ENCODE results near the gene TBL1XR1.
"Not testable (repeated sequence)": the region's sequence is repeated elsewhere in the genome, so short reads cannot be mapped to it uniquely, and the experiment has no call there.

TBL1XR1 gene

DNA sequence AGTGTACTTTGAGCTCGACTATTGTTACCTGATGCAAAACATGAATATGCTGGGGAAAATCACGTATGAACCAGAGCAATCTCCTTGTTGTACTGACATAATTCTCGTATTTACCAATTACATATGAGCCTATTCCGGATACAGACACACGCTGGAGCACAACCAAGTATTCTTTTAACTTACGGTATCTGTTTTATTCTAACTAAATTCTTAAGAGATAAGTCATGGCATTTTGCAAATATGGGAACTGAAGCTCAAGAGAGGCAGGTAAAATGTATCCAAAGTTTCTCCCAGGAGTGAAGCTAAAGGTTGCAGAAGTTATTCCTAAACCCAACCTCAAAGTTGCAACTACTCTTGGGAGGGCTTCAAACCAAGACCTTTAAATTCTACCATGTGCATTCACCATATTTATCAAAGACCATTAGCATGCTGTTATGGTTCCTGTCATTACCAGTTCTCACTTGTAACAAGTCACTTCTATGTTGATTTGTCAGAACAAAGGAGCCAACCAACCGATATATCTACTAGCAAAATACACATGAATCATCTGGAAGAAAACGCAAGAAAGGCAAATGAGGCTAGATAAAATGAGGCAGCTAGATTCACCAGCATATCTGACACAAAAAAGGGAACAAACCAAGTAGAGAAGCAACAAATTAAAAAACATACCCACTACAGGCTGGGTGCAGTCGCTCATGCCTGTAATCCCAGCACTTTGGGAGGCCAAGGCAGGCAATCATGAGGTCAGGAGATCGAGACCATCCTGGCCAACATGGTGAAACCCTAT is 17.8 kb downstream of the TBL1XR1 start:
- DNase-seq, result no peak

DNA sequence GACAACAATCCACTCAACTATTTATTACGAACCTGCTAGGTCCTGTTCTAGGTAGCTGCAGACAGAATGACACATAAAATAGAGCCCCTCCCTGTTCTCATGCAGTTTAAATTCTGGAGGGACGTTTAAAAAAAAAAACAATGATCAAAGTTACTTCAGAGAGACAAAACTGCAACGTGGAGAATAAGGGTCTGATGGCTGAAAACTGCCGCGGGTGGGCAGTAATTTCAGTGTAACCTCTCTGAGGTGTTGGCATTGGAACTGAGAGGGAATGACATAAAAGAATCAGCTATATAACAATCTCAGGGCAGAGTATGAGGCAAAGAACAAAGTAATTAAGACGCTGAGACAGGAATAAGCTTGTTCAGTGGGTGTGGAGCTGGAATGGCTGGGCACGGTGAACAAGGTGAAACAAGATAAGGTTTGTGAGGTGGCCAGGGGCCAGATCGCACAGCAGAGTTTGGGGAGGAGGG is 19.5 kb downstream of the TBL1XR1 start:
- no peak for DNase-seq

DNA sequence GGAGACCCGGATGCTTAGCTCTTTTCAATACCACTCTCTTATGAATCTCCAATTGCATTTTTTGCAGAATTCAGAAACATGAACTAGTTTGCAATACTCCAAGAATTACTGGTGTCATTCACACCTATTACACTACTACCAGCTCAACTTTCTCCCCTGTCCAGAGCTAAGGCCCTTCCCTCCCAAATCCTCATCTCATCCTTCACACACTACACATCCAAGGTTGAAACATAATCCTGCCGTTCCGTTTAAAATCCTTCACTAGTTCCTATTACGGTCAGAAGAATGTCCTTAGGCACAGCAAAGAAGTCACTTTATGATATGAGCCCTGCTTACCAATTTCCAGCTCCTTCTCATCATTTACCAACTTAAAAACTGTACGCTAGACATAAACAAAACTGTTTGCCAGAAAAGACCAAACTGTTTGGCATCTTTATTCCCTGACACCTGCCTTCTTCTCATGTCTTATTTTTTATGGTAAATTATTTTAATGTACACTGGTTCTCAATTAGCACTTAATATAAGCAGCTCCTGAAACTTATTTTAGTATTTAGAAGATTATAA is 22.6 kb downstream of the TBL1XR1 start:
- DNase-seq, result no peak

- no peak for DNase-seq
Measured at GRCh38 chr3:177169936-177170722, 27.2 kb downstream of the TBL1XR1 start.

DNA sequence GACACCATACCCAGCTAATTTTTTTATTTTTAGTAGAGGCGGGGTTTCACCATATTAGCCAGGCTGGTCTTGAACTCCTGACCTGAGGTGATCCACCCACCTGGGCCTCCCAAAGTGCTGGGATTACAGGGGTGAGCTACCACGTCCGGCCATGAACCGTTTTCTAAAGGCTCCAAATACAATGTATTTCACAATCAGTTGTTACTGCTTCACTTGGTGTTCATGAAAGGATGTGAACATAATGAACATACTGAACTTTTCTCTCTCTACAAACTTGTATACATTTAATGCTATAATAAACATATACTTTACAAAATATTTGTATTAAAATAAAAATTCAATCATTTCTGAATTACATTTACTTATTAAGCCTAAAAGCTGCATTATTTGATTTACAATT is 28.9 kb downstream of the TBL1XR1 start:
- DNase-seq, result no peak

- DNase-seq, result no peak
Measured at GRCh38 chr3:177162742-177163141, 34.5 kb downstream of the TBL1XR1 start.

GRCh38 chr3:177161603-177162002 is 35.7 kb downstream of the TBL1XR1 start:
- not testable (repeated sequence) for DNase-seq

- DNase-seq, result no peak
Measured at GRCh38 chr3:177158461-177158860, 38.8 kb downstream of the TBL1XR1 start.

DNA sequence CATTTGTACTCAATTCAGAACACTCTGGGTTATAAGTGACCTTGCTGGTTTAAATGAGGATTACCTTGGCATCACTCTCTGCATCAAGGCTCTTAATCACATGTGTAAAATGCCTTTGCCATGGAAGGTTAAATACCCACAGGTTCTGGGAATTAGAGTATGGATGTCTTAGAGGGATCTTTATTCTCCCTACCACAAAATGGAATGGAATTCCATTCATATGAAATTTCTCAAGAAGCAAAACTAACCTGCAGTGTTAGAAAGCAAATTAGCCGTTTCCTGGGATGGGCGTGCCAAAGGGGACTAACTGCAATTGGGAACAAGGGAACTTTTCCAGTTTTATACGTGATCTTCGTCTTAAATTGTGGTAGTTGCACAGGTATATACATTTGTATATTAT is 39.8 kb downstream of the TBL1XR1 start:
- no peak for DNase-seq

DNA sequence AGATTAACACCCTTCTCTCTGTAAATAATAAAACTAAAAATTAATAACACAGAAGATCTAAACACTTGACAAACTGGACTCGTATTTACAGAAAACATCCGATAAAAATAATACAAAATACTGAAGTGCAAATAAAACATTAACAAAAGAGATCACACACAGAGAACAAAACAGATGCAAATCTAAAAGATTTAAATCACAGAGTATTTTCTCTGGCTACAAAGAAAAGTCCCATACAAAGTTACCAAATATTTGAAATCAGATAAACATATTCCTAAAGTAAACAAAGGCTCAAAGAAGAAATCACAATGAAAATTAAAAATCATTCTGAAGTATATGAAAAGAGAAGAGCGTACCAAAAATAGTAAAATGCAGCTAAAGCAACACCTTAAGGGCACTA is 42.5 kb downstream of the TBL1XR1 start:
- DNase-seq, result no peak

GRCh38 chr3:177150970-177151627 is 46.2 kb downstream of the TBL1XR1 start:
- peak; percentile 61 for DNase-seq

GRCh38 chr3:177150218-177150916 is 46.9 kb downstream of the TBL1XR1 start:
- DNase-seq, result no peak

- DNase-seq, result no peak
Measured at GRCh38 chr3:177149106-177149505, 48.2 kb downstream of the TBL1XR1 start.

- no peak for DNase-seq
Measured at GRCh38 chr3:177147790-177148189, 49.5 kb downstream of the TBL1XR1 start.

DNA sequence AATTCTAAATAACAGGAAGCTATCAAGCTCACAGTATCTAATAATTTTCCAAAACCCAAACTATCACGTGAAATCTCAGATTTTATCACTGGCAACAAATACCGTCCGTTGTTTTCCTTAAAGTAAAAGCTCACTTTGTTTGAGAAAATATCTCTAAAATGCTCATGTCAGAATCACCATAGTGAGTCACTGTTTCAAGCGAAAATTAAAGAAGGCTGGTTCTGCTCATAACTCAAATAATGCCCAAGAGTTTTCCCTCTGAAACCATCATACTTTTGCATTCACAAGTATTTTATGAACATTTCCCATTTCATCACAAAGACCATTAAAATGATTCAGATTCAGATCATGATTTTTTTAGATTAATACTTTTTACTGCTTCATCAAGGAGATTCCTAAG is 50.6 kb downstream of the TBL1XR1 start:
- no peak for DNase-seq

- DNase-seq, result no peak
Measured at GRCh38 chr3:177145954-177146353, 51.3 kb downstream of the TBL1XR1 start.

- DNase-seq, result no peak
Measured at GRCh38 chr3:177145381-177145780, 51.9 kb downstream of the TBL1XR1 start.

DNA sequence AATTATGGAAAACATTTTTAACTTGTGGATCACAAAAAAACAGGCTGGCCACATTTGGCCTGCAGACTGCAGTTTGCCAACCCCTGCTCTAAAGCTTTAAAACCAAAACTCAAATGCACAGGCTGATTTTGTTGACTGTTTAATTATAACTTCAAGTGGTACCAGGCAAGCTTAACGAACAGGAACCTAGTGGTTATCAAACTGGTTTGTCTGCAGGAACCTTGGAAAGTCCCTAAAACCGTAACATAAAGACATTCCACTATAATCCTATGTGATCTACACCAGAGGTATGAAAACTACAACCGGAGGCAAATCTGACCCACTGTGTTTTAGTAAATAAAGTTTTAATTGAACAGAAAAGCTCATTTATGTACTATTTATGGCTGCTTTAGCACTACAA is 52.4 kb downstream of the TBL1XR1 start:
- no peak for DNase-seq

DNA sequence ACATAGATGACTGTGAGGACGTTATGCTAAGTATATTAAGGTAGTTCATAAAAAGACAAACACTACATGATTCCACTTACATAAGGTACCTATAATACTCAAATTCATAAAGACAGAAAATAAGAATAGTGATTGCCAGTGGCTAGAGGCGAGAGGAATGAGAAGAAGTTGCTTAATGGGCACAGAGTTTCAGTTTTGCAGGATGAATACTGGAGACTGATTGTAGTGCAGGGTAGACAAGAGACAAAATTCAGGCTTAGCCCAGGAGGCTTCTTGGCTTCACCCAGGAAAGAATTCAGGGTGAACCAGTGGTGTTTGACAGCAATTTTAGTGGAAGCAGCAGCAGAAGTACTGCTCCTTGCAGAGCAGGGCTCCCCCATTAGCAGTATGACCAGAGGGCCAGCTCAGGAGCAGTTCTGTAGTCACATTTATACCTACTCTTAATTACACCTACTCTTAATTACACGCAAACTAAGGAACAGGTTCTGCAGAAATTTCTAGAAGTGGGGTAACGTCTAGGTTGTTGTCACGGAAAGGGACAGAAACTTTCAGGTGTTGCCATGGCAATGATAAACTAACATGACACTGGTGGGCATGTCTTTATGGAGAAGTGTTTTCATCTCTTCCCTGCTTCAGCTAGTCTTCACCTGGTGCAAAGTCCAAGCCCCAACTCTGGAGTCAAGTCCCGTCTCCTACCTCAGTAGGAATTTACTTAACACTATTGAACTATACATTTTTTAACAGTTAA is 55.2 kb downstream of the TBL1XR1 start:
- no peak for DNase-seq

- no peak for DNase-seq
Measured at GRCh38 chr3:177141471-177141870, 55.8 kb downstream of the TBL1XR1 start.

- DNase-seq, result not testable (repeated sequence)
Measured at GRCh38 chr3:177139220-177139619, 58.1 kb downstream of the TBL1XR1 start.

Measured in NCI-H345 (cell line).